A549 (cell line): ENCODE results near the gene EWSR1.

Experiments
- BCL3 ChIP-seq: fragments of >200 bp; sonication (Bioruptor Twin); formaldehyde crosslinking; IDR thresholded peaks from 3 replicates; pipeline ENCODE4 v1.6.1; 2016
- BHLHE40 ChIP-seq: IDR thresholded peaks from 2 replicates; pipeline ENCODE4 v1.6.1; 2012; ENCODE audit warnings: low read depth, low read length, inconsistent platforms
- CHD4 ChIP-seq: fragments of 200-600 bp; sonication (generic); IDR thresholded peaks from 2 replicates; pipeline ENCODE4 v1.6.1; 2016; ENCODE audit warnings: antibody characterized with exemption, mild to moderate bottlenecking, borderline replicate concordance
- CTCF ChIP-seq: fragments of >200 bp; sonication (Bioruptor Twin); formaldehyde crosslinking; IDR thresholded peaks from 3 replicates; pipeline ENCODE4 v1.5.1; 2016
- EP300 ChIP-seq, 2 experiments: fragments of >200 bp; sonication (Bioruptor Twin); formaldehyde crosslinking; IDR thresholded peaks; 2 replicates in 1 of 2; 3 replicates in 1 of 2; pipeline ENCODE4 v1.6.1; 2016 to 2017
- GATA3 ChIP-seq: IDR thresholded peaks from 2 replicates; pipeline ENCODE4 v1.6.1; 2012; ENCODE audit warnings: borderline replicate concordance
- POLR2A ChIP-seq: IDR thresholded peaks from 2 replicates; pipeline ENCODE4 v1.6.1; 2012; ENCODE audit warnings: mild to moderate bottlenecking, low read length

GRCh38 chr22:29260601-29261315 is 7.3 kb upstream of the EWSR1 start:
- TF ChIP-seq POLR2A (no peak), CTCF (no peak), EP300 (IDR thresholded peaks at IDR 0.05) (no peak), CHD4 (no peak), BCL3 (no peak), GATA3 (no peak), BHLHE40 (no peak)
